Thoracic aorta (tissue), 2 donors: ENCODE measurements around the gene RAPSN. TPM values are rescaled to one million over a fixed set of nuclear protein-coding genes. Genes with fewer than 3 reads are reported as not detected.

Experiments used
- ATAC-seq: fragments of 150-250 bp; one replicate; pipeline ENCODE4 v1.8.0; 2017; ENCODE audit warnings: low read depth; ENCODE audit not compliant: insufficient number of reproducible peaks, low FRiP score
- DNase-seq: peaks from one replicate; pipeline ENCODE4 v3.0.0-alpha.2; 2020; ENCODE audit warnings: low spot score
- H3K27ac ChIP-seq, 2 donors: fragments of 200-600 bp; sonication (generic); 1 replicate in 1 of 2; 2 replicates in 1 of 2; pipeline ENCODE4 v1.5.1; 2016; ENCODE audit warnings: mild to moderate bottlenecking in 2 of 2, moderate library complexity in 2 of 2
- H3K27me3 ChIP-seq: fragments of 200-600 bp; sonication (generic); replicated peaks from 2 replicates; pipeline ENCODE4 v1.6.0; 2016; ENCODE audit warnings: mild to moderate bottlenecking; ENCODE audit not compliant: insufficient read depth
- H3K36me3 ChIP-seq: fragments of 200-600 bp; sonication (generic); one replicate; pipeline ENCODE4 v1.5.1; 2016
- H3K4me1 ChIP-seq, 2 donors: fragments of 200-600 bp; sonication (generic); 1 replicate in 1 of 2; 2 replicates in 1 of 2; pipeline versions ENCODE4 v1.5.1 to v1.6.0; 2016; ENCODE audit warnings: low read depth in 2 of 2, mild to moderate bottlenecking in 1 of 2; ENCODE audit not compliant: control insufficient read depth in 1 of 2
- H3K4me3 ChIP-seq: fragments of 200-600 bp; sonication (generic); 2 replicates; pipeline ENCODE4 v1.5.1; 2016; ENCODE audit warnings: mild to moderate bottlenecking
- H3K9me3 ChIP-seq: fragments of 200-600 bp; sonication (generic); 2 replicates; pipeline ENCODE4 v1.5.1; 2016
- total RNA-seq, 2 donors: library from RNA; depleted of rRNA; stranded (reverse); fragments of >200 nt; gene quantifications; one replicate each; pipeline versions ENCODE4 v1.1.0 to v1.2.3, GENCODE V29; 2016
- TF ChIP-seq, protein P1 (sequence below): fragments of 200-600 bp; sonication (generic); IDR thresholded peaks from one replicate; pipeline ENCODE4 v1.5.1; 2019; ENCODE audit warnings: antibody characterized with exemption

Gene RAPSN
- total RNA-seq, 2 donors from 2014 or later: 0.41 TPM; not detected in 1

- Histone ChIP-seq H3K9me3 (no peaks in the 10 kb centered on the region), H3K27me3 (no peaks in the 10 kb centered on the region), H3K36me3 (no peaks in the 10 kb centered on the region), H3K4me1 (no peaks in the 10 kb centered on the region), H3K27ac (peak overlapping the region in 1 of 2 donors; percentile 12), H3K4me3 (no peak overlapping the region)
- TF ChIP-seq, protein P1, sequence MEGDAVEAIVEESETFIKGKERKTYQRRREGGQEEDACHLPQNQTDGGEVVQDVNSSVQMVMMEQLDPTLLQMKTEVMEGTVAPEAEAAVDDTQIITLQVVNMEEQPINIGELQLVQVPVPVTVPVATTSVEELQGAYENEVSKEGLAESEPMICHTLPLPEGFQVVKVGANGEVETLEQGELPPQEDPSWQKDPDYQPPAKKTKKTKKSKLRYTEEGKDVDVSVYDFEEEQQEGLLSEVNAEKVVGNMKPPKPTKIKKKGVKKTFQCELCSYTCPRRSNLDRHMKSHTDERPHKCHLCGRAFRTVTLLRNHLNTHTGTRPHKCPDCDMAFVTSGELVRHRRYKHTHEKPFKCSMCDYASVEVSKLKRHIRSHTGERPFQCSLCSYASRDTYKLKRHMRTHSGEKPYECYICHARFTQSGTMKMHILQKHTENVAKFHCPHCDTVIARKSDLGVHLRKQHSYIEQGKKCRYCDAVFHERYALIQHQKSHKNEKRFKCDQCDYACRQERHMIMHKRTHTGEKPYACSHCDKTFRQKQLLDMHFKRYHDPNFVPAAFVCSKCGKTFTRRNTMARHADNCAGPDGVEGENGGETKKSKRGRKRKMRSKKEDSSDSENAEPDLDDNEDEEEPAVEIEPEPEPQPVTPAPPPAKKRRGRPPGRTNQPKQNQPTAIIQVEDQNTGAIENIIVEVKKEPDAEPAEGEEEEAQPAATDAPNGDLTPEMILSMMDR: no peak
- ATAC-seq (no peak), DNase-seq (no peak)
Observed at GRCh38 chr11:47388697-47389576, 60.0 kb downstream of the RAPSN start.

DNA sequence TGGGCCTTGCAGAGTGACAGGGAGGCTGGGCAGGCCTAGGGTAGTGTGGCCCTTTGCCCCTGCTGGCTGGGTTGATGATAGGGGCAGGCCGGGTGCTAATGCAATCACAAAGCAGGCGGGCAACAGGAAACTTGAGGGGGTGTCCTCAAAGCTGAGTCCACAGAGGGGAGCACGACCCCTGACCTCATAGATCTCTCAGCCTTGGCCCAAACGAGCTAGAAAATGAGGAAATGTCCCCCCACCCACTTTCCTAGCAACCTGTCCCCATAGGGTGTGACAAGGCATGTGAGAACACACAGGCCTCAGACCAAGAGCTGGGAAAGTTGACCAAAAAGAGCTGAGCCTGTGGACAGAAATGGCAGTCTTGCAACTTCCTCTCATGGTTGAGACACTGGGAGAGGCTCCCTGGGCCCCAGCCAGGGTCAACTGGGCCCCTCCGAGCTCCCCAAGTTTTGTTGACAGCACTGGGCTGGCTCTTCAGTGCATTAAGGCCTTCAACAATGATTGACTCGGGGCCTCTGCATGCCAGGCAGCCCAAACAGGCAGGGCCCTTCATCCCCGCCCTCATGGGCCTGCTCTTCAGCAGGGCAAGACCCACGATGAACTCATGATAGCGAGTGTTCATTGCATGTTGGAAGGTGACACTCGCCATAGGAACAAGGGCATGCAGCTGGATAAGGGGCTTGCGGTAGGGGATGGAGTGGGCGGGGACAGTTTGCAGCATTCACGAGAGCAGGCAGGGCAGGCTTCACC, 60.8 kb downstream of the RAPSN start:
- H3K9me3 ChIP-seq: no peaks in the 10 kb centered on the region
- ATAC-seq (no peak), DNase-seq (no peak)
- no peaks in the 10 kb centered on the region for H3K27me3 ChIP-seq
- H3K4me1 ChIP-seq: no peaks in the 10 kb centered on the region
- no peaks in the 10 kb centered on the region for H3K36me3 ChIP-seq
- peak overlapping the region in 1 of 2 donors; percentile 12 for H3K27ac ChIP-seq
- TF ChIP-seq, protein P1: no peak
- no peak overlapping the region for H3K4me3 ChIP-seq

Other genes starting within 250 kb of the RAPSN start
- 10 to 100 TPM; 45.6 to 69.7 TPM for gene DDB2, start 234.2 kb downstream of the RAPSN start, total RNA-seq
- 10 to 100 TPM; 39.4 to 59.7 TPM for gene ACP2, start 200.3 kb downstream of the RAPSN start, total RNA-seq
- 10 to 100 TPM; 11.6 to 20.4 TPM for gene NR1H3, start 191.1 kb downstream of the RAPSN start, total RNA-seq
- gene MADD, start 179.0 kb downstream of the RAPSN start, total RNA-seq: 10 to 100 TPM; 58.9 to 74.3 TPM
- not detected for gene MYBPC3, start 96.4 kb downstream of the RAPSN start, total RNA-seq
- 10 to 100 TPM; 35.0 to 44.4 TPM for gene SPI1, start 70.6 kb downstream of the RAPSN start, total RNA-seq
- gene SLC39A13, start 40.5 kb downstream of the RAPSN start, total RNA-seq: 100 to 1,000 TPM in 1 of 2 donors, 10 to 100 TPM in 1; 97.7 to 163 TPM
- gene PSMC3, start 22.7 kb downstream of the RAPSN start, total RNA-seq: 100 to 1,000 TPM; 122 to 160 TPM
- gene CELF1, start 104.0 kb upstream of the RAPSN start, total RNA-seq: 100 to 1,000 TPM; 112 to 114 TPM
- gene PTPMT1, start 116.5 kb upstream of the RAPSN start, total RNA-seq: 100 to 1,000 TPM in 1 of 2 donors, 10 to 100 TPM in 1; 69.9 to 112 TPM
- 10 to 100 TPM; 14.9 to 19.1 TPM for gene KBTBD4, start 129.8 kb upstream of the RAPSN start, total RNA-seq
- 10 to 100 TPM; 29.9 to 75.7 TPM for gene NDUFS3, start 129.9 kb upstream of the RAPSN start, total RNA-seq
- gene FAM180B, start 137.5 kb upstream of the RAPSN start, total RNA-seq: 1 to 10 TPM in 1 of 2 donors, under 1 TPM in 1; 0.27 to 3.4 TPM
- 1 to 10 TPM; 2.0 to 2.8 TPM for gene C1QTNF4, start 145.3 kb upstream of the RAPSN start, total RNA-seq
- 10 to 100 TPM; 21.9 to 47.8 TPM for gene MTCH2, start 193.4 kb upstream of the RAPSN start, total RNA-seq